ENCODE data around the gene MEIOB. TPM values are rescaled to one million over a fixed set of nuclear protein-coding genes. Genes with fewer than 3 reads are reported as not detected.

Gene MEIOB
- polyA plus RNA-seq, 1 of the 3 experiments (the other 2 are of a cell fraction), result not detected

GRCh38 chr16:1817276-1817589 lies 54.7 kb downstream of the MEIOB start:
- Histone ChIP-seq H3K27me3 (ENCODE audit: insufficient read depth) (no peaks in the 10 kb centered on the region), H3K9me2 (no peaks in the 10 kb centered on the region), H3K27ac (ENCODE audit: low read depth in 2 of 2, low read length in 1 of 2) (no peak overlapping the region), H2AFZ (ENCODE audit: low read depth) (no peak overlapping the region), H3K4me1 (ENCODE audit: control insufficient read depth in 1 of 2, insufficient read depth in 2 of 2, low read depth in 1 of 2, low read length in 1 of 2) (no peaks in the 10 kb centered on the region), H3K4me2 (no peak overlapping the region), H3F3A (replicated peaks; ENCODE audit: insufficient read depth) (peaks cover 7% of the 10 kb centered on the region), H3K4me3 (ENCODE audit: low read depth in 2 of 2, low read length in 1 of 2) (no peak overlapping the region), H3K9me3 (no peaks in the 10 kb centered on the region), H4K20me1 (ENCODE audit: insufficient read depth) (no peaks in the 10 kb centered on the region), H3K9ac (no peak overlapping the region), H3K36me3 (replicated peaks in 1 of 2; ENCODE audit: control insufficient read depth in 1 of 2, insufficient read depth in 2 of 2, low read length in 1 of 2) (peaks cover 0 to 18% of the 10 kb centered on the region in 2 experiments), H3K79me2 (ENCODE audit: insufficient read depth) (peaks cover 4% of the 10 kb centered on the region; the same call in 1 of the 2 replicates)
- 88% methylated on average over 4 of the region's 9 CpGs for WGBS (ENCODE audit: low lambda C conversion rate)
- no peak for DNase-seq
- no peak for TF ChIP-seq ZBTB33 (IDR thresholded peaks at IDR 0.05; ENCODE audit: borderline replicate concordance, low read depth)
- TF ChIP-seq IRF3 (IDR thresholded peaks at IDR 0.05; ENCODE audit: low read depth, low read length), result no peak
- TF ChIP-seq FOXJ3 (CRISPR knock-in tag; IDR thresholded peaks at IDR 0.05), result no peak
- TF ChIP-seq TEAD4 (IDR thresholded peaks at IDR 0.05; ENCODE audit: borderline replicate concordance, insufficient read depth), result no peak
- no peak for TF ChIP-seq MXI1 (IDR thresholded peaks at IDR 0.05; ENCODE audit: low read depth, low read length)
- TF ChIP-seq FOSL2 (IDR thresholded peaks at IDR 0.05; ENCODE audit: borderline replicate concordance, low read depth), result no peak
- CTCF ChIA-PET, result no interaction called here
- POLR2A ChIA-PET, result no interaction called here

- Histone ChIP-seq H4K20me1 (ENCODE audit: insufficient read depth) (no peaks in the 10 kb centered on the region), H3K27me3 (ENCODE audit: insufficient read depth) (no peaks in the 10 kb centered on the region), H3K79me2 (ENCODE audit: insufficient read depth) (peaks cover 4% of the 10 kb centered on the region; the same call in 1 of the 2 replicates), H3F3A (replicated peaks; ENCODE audit: insufficient read depth) (peaks cover 7% of the 10 kb centered on the region), H3K4me2 (no peak overlapping the region), H2AFZ (ENCODE audit: low read depth) (no peak overlapping the region), H3K4me3 (ENCODE audit: low read depth in 2 of 2, low read length in 1 of 2) (no peak overlapping the region), H3K9me3 (no peaks in the 10 kb centered on the region), H3K36me3 (replicated peaks in 1 of 2; ENCODE audit: control insufficient read depth in 1 of 2, insufficient read depth in 2 of 2, low read length in 1 of 2) (peaks cover 0 to 14% of the 10 kb centered on the region in 2 experiments), H3K27ac (ENCODE audit: low read depth in 2 of 2, low read length in 1 of 2) (no peak overlapping the region), H3K4me1 (ENCODE audit: control insufficient read depth in 1 of 2, insufficient read depth in 2 of 2, low read depth in 1 of 2, low read length in 1 of 2) (no peaks in the 10 kb centered on the region), H3K9ac (no peak overlapping the region), H3K9me2 (no peaks in the 10 kb centered on the region)
- CTCF ChIA-PET, result no interaction called here
- POLR2A ChIA-PET, result no interaction called here
- TF ChIP-seq GATA2 (CRISPR knock-in tag; IDR thresholded peaks at IDR 0.05) (no peak), IRF3 (IDR thresholded peaks at IDR 0.05; ENCODE audit: low read depth, low read length) (no peak)
- 91% methylated on average over 31 of the region's 40 CpGs for WGBS (ENCODE audit: low lambda C conversion rate)
- no peak for DNase-seq
These were observed 55.3 kb downstream of the MEIOB start for GRCh38 chr16:1816396-1817275.

All from SK-N-SH (cell line).